Peyer's patch (tissue), 4 donors: ENCODE measurements around the gene LGALSL. TPM values are rescaled to one million over a fixed set of nuclear protein-coding genes. Genes with fewer than 3 reads are reported as not detected.

Experiments used
- DNase-seq, 3 donors: peaks; one replicate each; pipeline ENCODE4 v3.0.0-alpha.2; 2017 to 2019
- H3K27ac ChIP-seq, 4 donors: fragments of 200-600 bp; sonication (generic); one replicate each; pipeline ENCODE4 v1.5.1; 2016 to 2019
- H3K27me3 ChIP-seq, 2 donors: fragments of 200-600 bp; sonication (generic); one replicate each; pipeline ENCODE4 v1.5.1; 2019
- H3K36me3 ChIP-seq, 3 donors: fragments of 200-600 bp; sonication (generic); one replicate each; pipeline ENCODE4 v1.5.1; 2016 to 2019
- H3K4me1 ChIP-seq, 4 donors: fragments of 200-600 bp; sonication (generic); one replicate each; pipeline ENCODE4 v1.5.1; 2016 to 2019
- H3K4me3 ChIP-seq, 4 donors: fragments of 200-600 bp; sonication (generic); 1 replicate in 3 of 4; 2 replicates in 1 of 4; pipeline ENCODE4 v1.5.1; 2016 to 2019; ENCODE audit warnings: mild to moderate bottlenecking in 1 of 4
- H3K9me3 ChIP-seq, 4 donors: fragments of 200-600 bp; sonication (generic); one replicate each; pipeline ENCODE4 v1.5.1; 2016 to 2019; ENCODE audit warnings: mild to moderate bottlenecking in 1 of 4
- POLR2A ChIP-seq, 2 donors: fragments of 450-650 bp; IDR thresholded peaks; one replicate each; pipeline ENCODE4 v1.5.1; 2017; ENCODE audit warnings: antibody characterized with exemption in 2 of 2, mild to moderate bottlenecking in 2 of 2, moderate library complexity in 2 of 2
- total RNA-seq, 4 donors: library from RNA; depleted of rRNA; stranded (reverse); fragments of >200 nt; gene quantifications; one replicate each; pipeline ENCODE4 v1.1.0, GENCODE V29; 2016
- TF ChIP-seq, protein P1 (sequence below), 6 experiments: fragments of 450-650 bp in 4 of 6; fragments of 200-600 bp in 2 of 6; sonication (generic) in 1 of 6; IDR thresholded peaks; one replicate each; pipeline ENCODE4 v1.5.1; 2017 to 2019; ENCODE audit warnings: antibody characterized with exemption in 6 of 6, mild to moderate bottlenecking in 3 of 6, moderate library complexity in 1 of 6

Gene LGALSL
- total RNA-seq, 4 donors from 2014 or later = 17.8 to 56.1 (median 31.5) TPM

DNA sequence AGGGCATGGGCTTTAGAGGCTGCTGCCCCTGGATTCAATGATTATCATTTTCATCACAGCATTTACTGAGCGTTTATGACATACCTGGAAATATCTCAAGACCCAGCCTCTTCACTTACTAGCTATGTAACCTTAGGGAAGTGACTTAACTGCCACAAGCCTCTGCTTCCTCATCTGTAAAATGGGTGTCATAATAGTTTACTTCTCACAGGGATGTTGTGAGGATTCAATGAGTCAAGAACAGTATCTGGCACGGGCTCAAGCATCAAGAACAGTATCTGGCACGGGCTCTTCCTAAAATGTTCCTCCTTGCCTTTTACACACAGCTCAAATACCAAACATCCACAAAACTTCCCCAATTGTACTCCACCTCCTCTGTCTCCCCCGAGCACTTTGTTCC lies 31.4 kb downstream of the LGALSL start:
- TF ChIP-seq, protein P1, sequence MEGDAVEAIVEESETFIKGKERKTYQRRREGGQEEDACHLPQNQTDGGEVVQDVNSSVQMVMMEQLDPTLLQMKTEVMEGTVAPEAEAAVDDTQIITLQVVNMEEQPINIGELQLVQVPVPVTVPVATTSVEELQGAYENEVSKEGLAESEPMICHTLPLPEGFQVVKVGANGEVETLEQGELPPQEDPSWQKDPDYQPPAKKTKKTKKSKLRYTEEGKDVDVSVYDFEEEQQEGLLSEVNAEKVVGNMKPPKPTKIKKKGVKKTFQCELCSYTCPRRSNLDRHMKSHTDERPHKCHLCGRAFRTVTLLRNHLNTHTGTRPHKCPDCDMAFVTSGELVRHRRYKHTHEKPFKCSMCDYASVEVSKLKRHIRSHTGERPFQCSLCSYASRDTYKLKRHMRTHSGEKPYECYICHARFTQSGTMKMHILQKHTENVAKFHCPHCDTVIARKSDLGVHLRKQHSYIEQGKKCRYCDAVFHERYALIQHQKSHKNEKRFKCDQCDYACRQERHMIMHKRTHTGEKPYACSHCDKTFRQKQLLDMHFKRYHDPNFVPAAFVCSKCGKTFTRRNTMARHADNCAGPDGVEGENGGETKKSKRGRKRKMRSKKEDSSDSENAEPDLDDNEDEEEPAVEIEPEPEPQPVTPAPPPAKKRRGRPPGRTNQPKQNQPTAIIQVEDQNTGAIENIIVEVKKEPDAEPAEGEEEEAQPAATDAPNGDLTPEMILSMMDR (IDR thresholded peaks at IDR 0.05) = no peak
- TF ChIP-seq POLR2A (IDR thresholded peaks at IDR 0.05) = no peak
- Histone ChIP-seq H3K36me3 (no peaks in the 10 kb centered on the region), H3K27ac (no peak overlapping the region), H3K27me3 (no peaks in the 10 kb centered on the region), H3K9me3 (no peaks in the 10 kb centered on the region), H3K4me1 (peaks cover 0 to 4% (median 0%) of the 10 kb centered on the region in 4 donors), H3K4me3 (no peak overlapping the region)
- DNase-seq = no peak

DNA sequence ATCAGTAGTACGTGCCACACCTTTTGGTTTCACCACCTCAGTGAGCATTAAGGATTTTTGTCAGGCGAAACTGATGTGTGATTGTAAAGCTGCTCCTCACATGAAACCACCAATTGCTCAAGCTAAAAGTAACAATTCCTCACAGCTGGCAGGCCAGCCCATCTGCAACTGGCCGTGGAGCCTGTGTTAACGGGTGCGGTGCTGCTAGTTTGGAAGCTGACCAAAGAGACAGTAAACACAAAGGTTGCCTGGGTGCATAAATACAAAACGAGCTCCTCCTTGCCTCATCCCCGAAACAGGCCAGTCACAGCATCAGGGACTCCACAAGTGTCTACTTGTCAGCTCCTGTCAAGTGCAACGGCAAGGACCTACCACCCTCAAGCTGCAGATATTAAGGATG lies 32.0 kb downstream of the LGALSL start:
- Histone ChIP-seq H3K4me1 (peaks cover 0 to 4% (median 0%) of the 10 kb centered on the region in 4 donors), H3K9me3 (no peaks in the 10 kb centered on the region), H3K36me3 (no peaks in the 10 kb centered on the region), H3K4me3 (no peak overlapping the region), H3K27ac (no peak overlapping the region), H3K27me3 (no peaks in the 10 kb centered on the region)
- no peak for DNase-seq
- TF ChIP-seq, protein P1 (IDR thresholded peaks at IDR 0.05) = no peak
- no peak for TF ChIP-seq POLR2A (IDR thresholded peaks at IDR 0.05)

DNA sequence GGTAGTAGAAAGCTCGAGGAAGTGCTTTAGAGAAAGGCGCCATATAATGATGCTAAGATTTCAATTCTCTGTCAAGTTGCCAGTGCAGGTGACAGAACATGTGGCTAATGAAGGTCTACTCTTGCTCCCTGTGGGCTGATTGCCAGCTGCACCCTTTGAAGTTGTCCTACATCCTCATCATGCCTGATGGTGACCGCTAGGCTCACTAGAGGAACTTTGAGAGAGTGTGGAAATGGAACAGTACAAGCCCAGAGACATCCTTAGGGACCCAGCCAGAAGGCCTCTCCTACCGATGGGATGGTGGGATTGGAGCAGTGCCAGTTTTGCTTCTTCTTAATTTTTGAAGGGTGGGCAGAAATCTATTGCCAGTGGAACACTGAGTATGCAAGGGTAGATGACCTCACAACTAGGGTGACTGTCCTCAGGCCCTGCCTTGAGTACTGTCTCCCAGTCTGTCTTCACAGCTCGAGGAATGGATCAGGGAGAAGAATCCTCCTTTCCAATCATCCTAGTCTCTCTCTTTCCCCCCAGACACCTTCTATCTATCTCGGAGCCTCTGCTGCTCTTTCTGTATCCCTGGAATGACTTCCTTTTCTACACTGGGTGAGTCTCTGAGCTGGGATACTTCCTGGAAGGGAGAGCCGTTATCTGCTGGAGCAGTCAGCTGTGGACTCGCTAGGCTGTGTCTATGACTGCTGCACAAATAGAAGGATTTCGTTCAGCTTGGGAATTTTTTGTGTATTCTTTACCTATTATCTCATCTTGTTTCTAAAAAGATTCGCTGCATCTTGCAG lies 33.5 kb downstream of the LGALSL start:
- H3K27ac ChIP-seq = no peak overlapping the region
- no peak for DNase-seq
- no peaks in the 10 kb centered on the region for H3K9me3 ChIP-seq
- TF ChIP-seq, protein P1 (IDR thresholded peaks at IDR 0.05) = no peak
- TF ChIP-seq POLR2A (IDR thresholded peaks at IDR 0.05) = no peak
- H3K4me3 ChIP-seq = no peak overlapping the region
- H3K4me1 ChIP-seq = peaks cover 0 to 4% (median 0%) of the 10 kb centered on the region in 4 donors
- no peaks in the 10 kb centered on the region for H3K36me3 ChIP-seq
- H3K27me3 ChIP-seq = no peaks in the 10 kb centered on the region

DNA sequence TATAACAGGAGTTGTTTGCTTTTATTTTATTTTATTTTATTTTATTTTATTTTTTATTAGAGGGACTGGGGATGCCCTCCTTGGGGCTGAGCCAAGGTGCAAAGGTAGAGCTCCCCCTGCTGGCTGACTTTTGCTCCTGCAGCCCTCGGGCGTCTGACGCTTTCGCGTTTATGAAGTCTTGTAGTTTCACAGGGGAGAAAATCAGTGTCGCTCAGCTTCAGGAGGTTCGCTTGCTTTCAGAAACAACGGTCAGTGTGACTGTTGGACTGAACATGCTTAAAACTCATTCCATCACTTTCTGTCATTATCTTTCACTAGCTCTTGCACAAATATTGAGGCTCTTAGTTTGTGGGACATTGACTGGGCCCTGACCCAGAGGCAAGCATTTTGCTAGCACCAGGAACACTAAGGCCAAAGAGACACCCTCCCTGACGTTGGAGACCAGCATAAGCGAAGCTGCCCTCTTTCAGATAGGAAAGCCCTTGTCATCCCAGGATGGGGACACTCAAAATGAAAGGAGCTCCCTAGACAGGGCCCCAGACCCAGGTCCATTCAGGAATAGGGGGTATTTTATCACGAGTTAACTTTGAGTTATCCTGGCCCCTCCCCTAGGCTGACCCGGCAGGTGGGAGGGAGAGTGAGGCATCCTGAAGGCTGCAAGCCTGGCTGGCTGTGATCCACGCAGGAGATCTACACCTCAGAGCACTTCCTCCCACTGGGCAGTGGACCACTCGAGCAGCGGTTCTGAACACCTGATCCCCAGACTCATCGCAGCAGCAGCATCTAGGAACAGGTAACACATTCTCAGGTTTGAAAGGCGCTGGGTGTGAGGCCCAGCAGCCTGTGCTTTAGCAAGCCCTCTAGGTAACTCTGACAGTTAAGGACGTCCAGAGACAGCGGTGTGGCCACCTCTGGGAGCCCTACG lies 34.4 kb downstream of the LGALSL start:
- Histone ChIP-seq H3K27me3 (no peaks in the 10 kb centered on the region), H3K27ac (no peak overlapping the region), H3K9me3 (no peaks in the 10 kb centered on the region), H3K4me3 (no peak overlapping the region), H3K4me1 (peaks cover 0 to 4% (median 0%) of the 10 kb centered on the region in 4 donors), H3K36me3 (no peaks in the 10 kb centered on the region)
- peak; percentile 51 to 87 (median 80) for DNase-seq
- TF ChIP-seq, protein P1 (IDR thresholded peaks at IDR 0.05) = peak; percentile 79 to 97 (median 87)
- TF ChIP-seq POLR2A (IDR thresholded peaks at IDR 0.05) = no peak

DNA sequence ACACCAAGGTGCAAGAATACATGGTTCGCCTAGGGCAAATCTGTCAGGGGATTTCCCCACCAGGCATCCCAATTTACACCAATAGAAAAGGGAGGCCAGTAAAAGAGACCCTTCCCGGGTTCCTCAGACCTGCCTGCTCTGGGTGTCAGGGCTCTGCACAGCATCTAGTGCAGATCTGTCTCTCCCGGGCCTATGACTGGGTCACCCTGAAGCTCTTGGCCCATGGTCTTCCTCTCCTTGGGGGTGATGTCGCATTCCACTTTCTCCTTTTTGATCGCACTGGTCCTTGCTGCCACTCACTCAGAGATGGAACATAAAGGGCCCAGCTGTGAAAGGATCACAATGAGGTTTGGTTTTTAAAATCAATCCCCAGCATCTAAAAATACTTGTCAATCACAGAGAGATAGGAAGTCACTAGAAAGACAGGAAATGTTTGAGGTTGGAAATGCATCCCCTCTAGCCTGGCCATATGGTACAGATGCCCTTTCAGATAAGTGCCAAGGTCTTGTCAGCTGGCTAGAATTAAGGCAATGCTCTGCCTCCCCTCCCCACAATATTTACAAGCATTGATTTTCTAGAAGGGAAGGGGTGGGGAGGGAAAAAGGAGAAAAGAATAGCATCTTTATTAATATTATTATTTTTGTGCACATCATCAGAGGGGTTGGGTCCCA lies 35.3 kb downstream of the LGALSL start:
- DNase-seq = no peak
- no peak overlapping the region for H3K4me3 ChIP-seq
- no peaks in the 10 kb centered on the region for H3K27me3 ChIP-seq
- peaks cover 0 to 4% (median 0%) of the 10 kb centered on the region in 4 donors for H3K4me1 ChIP-seq
- no peak overlapping the region for H3K27ac ChIP-seq
- no peak for TF ChIP-seq POLR2A (IDR thresholded peaks at IDR 0.05)
- H3K36me3 ChIP-seq = no peaks in the 10 kb centered on the region
- H3K9me3 ChIP-seq = no peaks in the 10 kb centered on the region
